ENCODE results near the gene CR2. TPM values are rescaled to one million over a fixed set of nuclear protein-coding genes. Genes with fewer than 3 reads are reported as not detected.
"Not testable (repeated sequence)": the region's sequence is repeated elsewhere in the genome, so short reads cannot be mapped to it uniquely, and the experiment has no call there.

CR2 gene
- total and polyA plus RNA-seq, 4 donors, result 0.06 to 3.6 (median 0.48) TPM

- Histone ChIP-seq H3K27me3 (ENCODE audit: control insufficient read depth in 3 of 3, insufficient read depth in 3 of 3, low read length in 2 of 3) (no peaks in the 10 kb centered on the region), H3K36me3 (ENCODE audit: control insufficient read depth in 4 of 4, insufficient read depth in 4 of 4, low read length in 4 of 4) (no peaks in the 10 kb centered on the region), H3K27ac (ENCODE audit: low read depth in 1 of 2, low read length in 1 of 2) (no peak overlapping the region), H3K4me1 (ENCODE audit: control insufficient read depth in 5 of 5, insufficient read depth in 5 of 5, low read length in 5 of 5) (no peaks in the 10 kb centered on the region), H3K9me3 (ENCODE audit: control insufficient read depth in 4 of 4, insufficient read depth in 3 of 4, low read length in 3 of 4) (no peaks in the 10 kb centered on the region), H3K4me3 (no peak overlapping the region), H3K9ac (ENCODE audit: insufficient read depth in 1 of 2, low read length in 2 of 2) (no peak overlapping the region)
- DNase-seq, result no peak
- 83 to 85% methylated on average over 23 of the region's 23 CpGs for WGBS, 2 donors
- ATAC-seq (ENCODE audit: insufficient read depth, low FRiP score), result no peak
- TF ChIP-seq, protein P1, sequence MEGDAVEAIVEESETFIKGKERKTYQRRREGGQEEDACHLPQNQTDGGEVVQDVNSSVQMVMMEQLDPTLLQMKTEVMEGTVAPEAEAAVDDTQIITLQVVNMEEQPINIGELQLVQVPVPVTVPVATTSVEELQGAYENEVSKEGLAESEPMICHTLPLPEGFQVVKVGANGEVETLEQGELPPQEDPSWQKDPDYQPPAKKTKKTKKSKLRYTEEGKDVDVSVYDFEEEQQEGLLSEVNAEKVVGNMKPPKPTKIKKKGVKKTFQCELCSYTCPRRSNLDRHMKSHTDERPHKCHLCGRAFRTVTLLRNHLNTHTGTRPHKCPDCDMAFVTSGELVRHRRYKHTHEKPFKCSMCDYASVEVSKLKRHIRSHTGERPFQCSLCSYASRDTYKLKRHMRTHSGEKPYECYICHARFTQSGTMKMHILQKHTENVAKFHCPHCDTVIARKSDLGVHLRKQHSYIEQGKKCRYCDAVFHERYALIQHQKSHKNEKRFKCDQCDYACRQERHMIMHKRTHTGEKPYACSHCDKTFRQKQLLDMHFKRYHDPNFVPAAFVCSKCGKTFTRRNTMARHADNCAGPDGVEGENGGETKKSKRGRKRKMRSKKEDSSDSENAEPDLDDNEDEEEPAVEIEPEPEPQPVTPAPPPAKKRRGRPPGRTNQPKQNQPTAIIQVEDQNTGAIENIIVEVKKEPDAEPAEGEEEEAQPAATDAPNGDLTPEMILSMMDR (IDR thresholded peaks at IDR 0.05; ENCODE audit: control extremely low read depth, extremely low read depth), result no peak
These were observed 65.6 kb downstream of the CR2 start for GRCh38 chr1:207519505-207520399.

GRCh38 chr1:207520400-207521345, 66.5 kb downstream of the CR2 start:
- H3K9ac ChIP-seq (ENCODE audit: insufficient read depth in 1 of 2, low read length in 2 of 2); H3K4me1 ChIP-seq (ENCODE audit: control insufficient read depth in 5 of 5, insufficient read depth in 5 of 5, low read length in 5 of 5); ATAC-seq (ENCODE audit: insufficient read depth, low FRiP score); H3K9me3 ChIP-seq (ENCODE audit: control insufficient read depth in 4 of 4, insufficient read depth in 3 of 4, low read length in 3 of 4); H3K27me3 ChIP-seq (ENCODE audit: control insufficient read depth in 3 of 3, insufficient read depth in 3 of 3, low read length in 2 of 3); H3K36me3 ChIP-seq (ENCODE audit: control insufficient read depth in 4 of 4, insufficient read depth in 4 of 4, low read length in 4 of 4); DNase-seq; H3K4me3 ChIP-seq; H3K27ac ChIP-seq (ENCODE audit: low read depth in 1 of 2, low read length in 1 of 2): not testable (repeated sequence)
- WGBS, 2 donors, result 92 to 97% methylated on average over 10 of the region's 10 CpGs

GRCh38 chr1:207525239-207525638, 71.1 kb downstream of the CR2 start:
- not testable (repeated sequence) for H3K9ac ChIP-seq (ENCODE audit: insufficient read depth in 1 of 2, low read length in 2 of 2); ATAC-seq (ENCODE audit: insufficient read depth, low FRiP score); DNase-seq; H3K27me3 ChIP-seq (ENCODE audit: control insufficient read depth in 3 of 3, insufficient read depth in 3 of 3, low read length in 2 of 3); H3K4me1 ChIP-seq (ENCODE audit: control insufficient read depth in 5 of 5, insufficient read depth in 5 of 5, low read length in 5 of 5); H3K27ac ChIP-seq (ENCODE audit: low read depth in 1 of 2, low read length in 1 of 2); H3K36me3 ChIP-seq (ENCODE audit: control insufficient read depth in 4 of 4, insufficient read depth in 4 of 4, low read length in 4 of 4); H3K4me3 ChIP-seq; H3K9me3 ChIP-seq (ENCODE audit: control insufficient read depth in 4 of 4, insufficient read depth in 3 of 4, low read length in 3 of 4)
- WGBS, 2 donors, result 76 to 93% methylated on average over 2 to 3 of the region's 3 CpGs

- H3K27ac ChIP-seq (ENCODE audit: low read depth in 1 of 2, low read length in 1 of 2); H3K4me3 ChIP-seq; H3K9ac ChIP-seq (ENCODE audit: insufficient read depth in 1 of 2, low read length in 2 of 2); H3K36me3 ChIP-seq (ENCODE audit: control insufficient read depth in 4 of 4, insufficient read depth in 4 of 4, low read length in 4 of 4); ATAC-seq (ENCODE audit: insufficient read depth, low FRiP score); H3K9me3 ChIP-seq (ENCODE audit: control insufficient read depth in 4 of 4, insufficient read depth in 3 of 4, low read length in 3 of 4); H3K4me1 ChIP-seq (ENCODE audit: control insufficient read depth in 5 of 5, insufficient read depth in 5 of 5, low read length in 5 of 5); DNase-seq; H3K27me3 ChIP-seq (ENCODE audit: control insufficient read depth in 3 of 3, insufficient read depth in 3 of 3, low read length in 2 of 3): not testable (repeated sequence)
- no CpG with 5 or more reads among the region's 1 CpG for WGBS, 2 donors
These were observed 74.3 kb downstream of the CR2 start for GRCh38 chr1:207528401-207528800.

DNA sequence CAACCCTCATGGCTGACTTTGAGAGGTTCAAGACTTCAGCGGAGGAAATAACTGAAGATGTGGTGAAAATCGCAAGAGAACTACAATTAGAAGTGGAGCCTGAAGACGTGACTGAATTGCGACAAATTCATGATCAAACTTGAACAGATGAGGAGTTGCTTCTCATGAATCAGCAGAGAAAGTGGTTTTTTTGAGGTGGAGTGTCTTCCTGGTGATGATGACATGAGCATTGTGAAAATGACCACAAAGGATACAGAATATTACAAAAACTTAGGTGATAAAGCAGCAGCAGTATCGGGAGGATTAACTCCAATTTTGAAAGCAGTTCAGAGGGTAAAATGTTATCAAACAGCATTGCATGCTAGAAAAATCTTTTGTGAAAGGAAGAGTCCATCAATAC, 82.1 kb downstream of the CR2 start:
- not testable (repeated sequence) for H3K27me3 ChIP-seq (ENCODE audit: control insufficient read depth in 3 of 3, insufficient read depth in 3 of 3, low read length in 2 of 3); DNase-seq; ATAC-seq (ENCODE audit: insufficient read depth, low FRiP score); H3K4me3 ChIP-seq; H3K4me1 ChIP-seq (ENCODE audit: control insufficient read depth in 5 of 5, insufficient read depth in 5 of 5, low read length in 5 of 5); H3K27ac ChIP-seq (ENCODE audit: low read depth in 1 of 2, low read length in 1 of 2); H3K36me3 ChIP-seq (ENCODE audit: control insufficient read depth in 4 of 4, insufficient read depth in 4 of 4, low read length in 4 of 4); H3K9ac ChIP-seq (ENCODE audit: insufficient read depth in 1 of 2, low read length in 2 of 2); H3K9me3 ChIP-seq (ENCODE audit: control insufficient read depth in 4 of 4, insufficient read depth in 3 of 4, low read length in 3 of 4)
- WGBS, 2 donors, result no CpG with 5 or more reads among the region's 5 CpGs

Other genes with a start within 250 kb of the CR2 start
- gene CD55, start 132.7 kb upstream of the CR2 start, total RNA-seq, result 100 to 1,000 TPM; 160 to 293 TPM
- gene CD55, start 132.7 kb upstream of the CR2 start, polyA plus RNA-seq, result 100 to 1,000 TPM; 243 to 267 TPM
- 10 to 100 TPM; 11.2 to 22.0 TPM for gene CR1, start 41.8 kb downstream of the CR2 start, total RNA-seq
- 10 to 100 TPM in 1 of 2 donors, under 1 TPM in 1; 0.57 to 26.6 TPM for gene CR1, start 41.8 kb downstream of the CR2 start, polyA plus RNA-seq
- gene CR1L, start 190.8 kb downstream of the CR2 start, total RNA-seq, result 1 to 10 TPM; 1.3 to 2.6 TPM
- gene CR1L, start 190.8 kb downstream of the CR2 start, polyA plus RNA-seq, result under 1 TPM; 0.28 to 0.60 TPM

Data from lung (tissue), 12 donors.